ENCODE measurements around the gene SPDYE16. TPM values are rescaled to one million over a fixed set of nuclear protein-coding genes. Genes with fewer than 3 reads are reported as not detected.
A peak's percentile ranks its signal among the peaks of the same experiment; 100 is the strongest.
"Not testable (repeated sequence)": the region's sequence is repeated elsewhere in the genome, so short reads cannot be mapped to it uniquely, and the experiment has no call there.

SPDYE16 gene
- total RNA-seq, 1 donor from 2014 or later: 0.18 TPM

DNA sequence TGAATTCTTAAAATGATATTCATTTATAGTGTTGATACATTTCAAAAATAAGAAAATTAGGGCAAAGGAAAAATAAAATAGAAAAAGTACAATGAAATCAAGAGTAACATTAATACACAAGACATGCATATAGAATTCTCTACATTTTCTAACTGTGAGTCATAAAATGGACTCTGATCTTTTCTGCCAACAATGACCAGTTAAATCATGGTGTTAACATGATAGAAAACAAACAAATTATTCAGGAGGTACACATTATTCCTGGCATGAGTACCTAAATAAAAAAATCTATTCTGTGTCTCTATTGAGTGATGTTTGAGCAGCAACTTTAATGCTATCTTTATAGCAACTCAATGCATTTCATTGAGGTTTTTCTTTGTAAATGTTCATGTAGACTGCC is 25.6 kb upstream of the SPDYE16 start:
- not testable (repeated sequence) for H3K27me3 Mint-ChIP-seq (ENCODE audit: low read depth); H3K4me3 Mint-ChIP-seq; H3K9me3 Mint-ChIP-seq; DNase-seq (ENCODE audit: low spot score in 2 of 2, unreplicated experiment in 2 of 2)
- peaks cover 24% of the 10 kb centered on the region for H3K36me3 Mint-ChIP-seq
- peaks cover 13% of the 10 kb centered on the region for H3K4me1 Mint-ChIP-seq
- peak overlapping the region; percentile 61 for H3K27ac Mint-ChIP-seq

DNA sequence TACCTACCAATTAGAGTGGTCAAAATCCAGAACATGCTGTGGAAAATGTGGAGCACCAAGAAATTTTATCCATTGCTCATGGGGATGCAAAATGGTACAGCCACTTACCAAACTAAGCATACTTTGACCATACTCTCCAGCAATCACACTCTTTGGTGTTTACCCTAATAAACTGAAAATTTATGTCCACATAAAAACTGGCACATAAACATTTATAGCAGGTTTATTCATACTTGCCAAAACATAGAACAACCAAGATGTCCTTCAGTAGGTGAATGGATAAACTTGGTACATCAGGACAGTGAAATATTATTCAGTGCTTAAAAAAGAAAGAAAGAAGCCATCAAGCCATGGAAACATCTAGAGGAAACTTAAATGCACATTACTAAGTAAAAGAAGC is 24.7 kb upstream of the SPDYE16 start:
- not testable (repeated sequence) for DNase-seq (ENCODE audit: low spot score in 2 of 2, unreplicated experiment in 2 of 2); H3K27me3 Mint-ChIP-seq (ENCODE audit: low read depth); H3K27ac Mint-ChIP-seq; H3K4me1 Mint-ChIP-seq; H3K4me3 Mint-ChIP-seq
- H3K9me3 Mint-ChIP-seq: peaks cover 10% of the 10 kb centered on the region
- peaks cover 27% of the 10 kb centered on the region for H3K36me3 Mint-ChIP-seq

DNA sequence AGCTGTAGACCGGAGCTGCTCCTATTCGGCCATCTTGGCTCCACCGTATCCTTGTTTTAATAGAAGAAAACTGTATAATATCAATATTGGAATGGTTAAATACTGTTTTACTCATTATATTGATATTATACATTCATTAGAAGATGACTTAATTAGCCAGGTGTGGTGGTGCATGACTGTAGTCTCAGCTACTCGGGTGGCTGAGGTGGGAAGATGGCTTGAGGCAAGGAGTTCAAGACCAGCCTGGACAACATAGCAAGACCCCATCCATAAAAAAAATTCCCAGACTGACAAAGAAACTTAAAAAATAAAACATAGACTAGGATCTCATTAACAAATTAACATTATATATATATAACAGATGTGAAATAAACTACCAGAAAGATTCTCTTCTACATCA is 24.2 kb upstream of the SPDYE16 start:
- not testable (repeated sequence) for H3K4me1 Mint-ChIP-seq; H3K4me3 Mint-ChIP-seq; H3K27me3 Mint-ChIP-seq (ENCODE audit: low read depth); H3K27ac Mint-ChIP-seq; DNase-seq (ENCODE audit: low spot score in 2 of 2, unreplicated experiment in 2 of 2)
- Mint-ChIP-seq H3K36me3 (peaks cover 29% of the 10 kb centered on the region), H3K9me3 (peaks cover 10% of the 10 kb centered on the region)

DNA sequence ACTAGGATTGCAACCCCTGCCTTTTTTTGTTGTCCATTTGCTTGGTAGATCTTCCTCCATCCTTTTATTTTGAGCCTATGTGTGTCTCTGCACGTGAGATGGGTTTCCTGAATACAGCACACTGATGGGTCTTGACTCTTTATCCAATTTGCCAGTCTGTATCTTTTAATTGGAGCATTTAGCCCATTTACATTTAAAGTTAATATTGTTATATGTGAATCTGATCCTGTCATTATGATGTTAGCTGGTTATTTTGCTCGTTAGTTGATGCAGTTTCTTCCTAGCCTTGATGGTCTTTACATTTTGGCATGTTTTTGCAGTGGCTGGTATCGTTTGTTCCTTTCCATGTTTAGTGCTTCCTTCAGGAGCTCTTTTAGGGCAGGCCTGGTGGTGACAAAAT is 21.9 kb upstream of the SPDYE16 start:
- not testable (repeated sequence) for H3K4me3 Mint-ChIP-seq; H3K27me3 Mint-ChIP-seq (ENCODE audit: low read depth); H3K27ac Mint-ChIP-seq; DNase-seq (ENCODE audit: low spot score in 2 of 2, unreplicated experiment in 2 of 2); H3K4me1 Mint-ChIP-seq
- H3K36me3 Mint-ChIP-seq: peaks cover 31% of the 10 kb centered on the region
- H3K9me3 Mint-ChIP-seq: peaks cover 10% of the 10 kb centered on the region

DNA sequence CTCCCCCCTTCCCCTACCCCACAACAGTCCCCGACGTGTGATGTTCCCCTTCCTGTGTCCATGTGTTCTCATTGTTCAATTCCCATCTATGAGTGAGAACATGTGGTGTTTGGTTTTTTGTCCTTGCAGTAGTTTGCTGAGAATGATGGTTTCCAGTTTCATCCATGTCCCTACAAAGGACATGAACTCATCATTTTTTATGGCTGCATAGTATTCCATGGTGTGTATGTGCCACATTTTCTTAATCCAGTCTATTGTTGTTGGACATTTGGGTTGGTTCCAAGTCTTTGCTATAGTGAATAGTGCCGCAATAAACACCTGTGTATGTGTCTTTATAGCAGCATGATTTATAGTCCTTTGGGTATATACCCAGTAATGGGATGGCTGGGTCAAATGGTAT is 18.2 kb upstream of the SPDYE16 start:
- H3K9me3 Mint-ChIP-seq: peaks cover 12% of the 10 kb centered on the region
- not testable (repeated sequence) for H3K4me1 Mint-ChIP-seq; H3K27ac Mint-ChIP-seq; DNase-seq (ENCODE audit: low spot score in 2 of 2, unreplicated experiment in 2 of 2); H3K27me3 Mint-ChIP-seq (ENCODE audit: low read depth); H3K4me3 Mint-ChIP-seq
- H3K36me3 Mint-ChIP-seq: peaks cover 32% of the 10 kb centered on the region

DNA sequence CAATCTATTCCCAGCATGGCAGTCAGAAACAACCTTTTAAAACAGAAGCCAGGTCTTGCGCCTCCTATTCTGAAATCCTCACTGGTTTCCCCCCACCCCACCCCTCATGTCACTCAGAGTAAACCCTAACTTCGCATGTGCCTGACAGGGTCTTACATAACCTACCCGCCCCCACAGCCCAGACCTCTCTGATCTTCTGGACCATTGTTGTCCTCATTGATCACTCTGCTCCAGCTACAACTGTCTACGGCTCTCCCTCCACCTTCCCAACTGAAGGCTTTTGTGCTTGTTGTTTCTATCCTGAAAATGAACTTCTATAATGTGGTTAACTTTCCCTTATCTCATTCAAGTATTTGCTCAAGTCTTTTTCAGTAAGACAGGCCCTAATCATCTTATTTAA is 17.1 kb upstream of the SPDYE16 start:
- DNase-seq (ENCODE audit: low spot score in 2 of 2, unreplicated experiment in 2 of 2); H3K4me1 Mint-ChIP-seq; H3K4me3 Mint-ChIP-seq; H3K27me3 Mint-ChIP-seq (ENCODE audit: low read depth); H3K9me3 Mint-ChIP-seq: not testable (repeated sequence)
- Mint-ChIP-seq H3K36me3 (peaks cover 27% of the 10 kb centered on the region), H3K27ac (peak overlapping the region; percentile 66)

DNA sequence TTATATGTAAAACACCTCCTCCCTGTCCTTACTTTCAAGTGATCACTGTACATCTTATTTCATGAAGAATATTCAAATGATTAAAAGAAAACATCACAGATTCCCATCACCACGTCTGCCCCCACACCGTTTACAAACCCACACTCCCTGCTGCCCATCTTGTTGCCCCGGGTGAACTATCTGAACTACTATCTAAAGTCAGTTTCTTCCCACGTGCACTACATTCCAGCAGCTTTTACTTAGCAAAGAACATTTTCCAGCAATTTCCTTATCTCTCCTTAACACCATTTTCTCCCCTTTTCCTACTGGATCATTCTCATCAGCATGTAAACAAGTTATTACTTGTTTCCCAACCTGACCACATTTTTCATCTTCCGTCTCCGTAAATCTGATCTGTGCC is 16.6 kb upstream of the SPDYE16 start:
- not testable (repeated sequence) for DNase-seq (ENCODE audit: low spot score in 2 of 2, unreplicated experiment in 2 of 2); H3K4me1 Mint-ChIP-seq; H3K27me3 Mint-ChIP-seq (ENCODE audit: low read depth); H3K9me3 Mint-ChIP-seq; H3K4me3 Mint-ChIP-seq
- Mint-ChIP-seq H3K27ac (peak overlapping the region; percentile 75), H3K36me3 (peaks cover 29% of the 10 kb centered on the region)

DNA sequence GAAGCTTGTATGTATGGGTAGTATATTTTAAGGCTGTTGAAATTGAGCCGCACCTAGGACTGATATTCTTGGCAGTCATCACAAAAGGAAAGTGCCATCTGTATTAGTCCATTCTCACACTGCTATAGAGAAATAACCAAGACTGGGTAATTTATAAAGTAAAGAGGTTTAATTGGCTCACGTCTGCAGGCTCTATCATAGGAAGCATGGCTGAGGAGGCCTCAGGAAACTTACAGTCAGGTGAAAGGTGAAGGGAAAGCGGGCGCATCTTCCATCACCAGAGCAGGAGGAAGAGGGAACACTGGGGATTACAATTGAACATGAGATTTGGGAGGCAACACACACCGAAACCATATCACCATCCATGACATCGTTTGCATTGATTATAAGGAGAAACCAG is 8.9 kb upstream of the SPDYE16 start:
- not testable (repeated sequence) for H3K4me3 Mint-ChIP-seq; H3K9me3 Mint-ChIP-seq; H3K27me3 Mint-ChIP-seq (ENCODE audit: low read depth); H3K27ac Mint-ChIP-seq; DNase-seq (ENCODE audit: low spot score in 2 of 2, unreplicated experiment in 2 of 2)
- Mint-ChIP-seq H3K36me3 (peaks cover 12% of the 10 kb centered on the region), H3K4me1 (peaks cover 10% of the 10 kb centered on the region)

DNA sequence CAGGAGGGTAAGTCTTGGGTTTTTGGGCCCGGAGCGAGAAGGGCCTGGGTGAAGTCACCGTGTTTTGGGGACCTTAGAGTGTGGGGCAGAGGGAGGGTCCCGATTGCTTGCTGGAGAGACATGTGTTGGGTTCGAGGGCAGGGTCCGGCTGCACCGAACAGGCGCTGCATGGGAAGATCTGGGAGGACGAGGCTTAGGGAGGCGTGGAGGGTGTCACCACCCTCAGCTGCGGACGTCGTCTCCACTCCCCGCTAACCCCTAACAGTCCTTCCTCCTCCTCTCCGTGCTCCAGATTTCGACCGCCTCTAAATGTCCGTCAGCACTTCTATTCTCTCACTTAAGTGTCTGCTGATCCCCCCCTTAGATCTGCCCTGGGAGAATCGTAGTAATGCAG is 6.8 kb upstream of the SPDYE16 start:
- H3K27me3 Mint-ChIP-seq (ENCODE audit: low read depth); H3K36me3 Mint-ChIP-seq; H3K9me3 Mint-ChIP-seq; DNase-seq (ENCODE audit: low spot score in 2 of 2, unreplicated experiment in 2 of 2): not testable (repeated sequence)
- Mint-ChIP-seq H3K27ac (peak overlapping the region; percentile 94), H3K4me1 (peaks cover 10% of the 10 kb centered on the region), H3K4me3 (peak overlapping the region; percentile 89)

DNA sequence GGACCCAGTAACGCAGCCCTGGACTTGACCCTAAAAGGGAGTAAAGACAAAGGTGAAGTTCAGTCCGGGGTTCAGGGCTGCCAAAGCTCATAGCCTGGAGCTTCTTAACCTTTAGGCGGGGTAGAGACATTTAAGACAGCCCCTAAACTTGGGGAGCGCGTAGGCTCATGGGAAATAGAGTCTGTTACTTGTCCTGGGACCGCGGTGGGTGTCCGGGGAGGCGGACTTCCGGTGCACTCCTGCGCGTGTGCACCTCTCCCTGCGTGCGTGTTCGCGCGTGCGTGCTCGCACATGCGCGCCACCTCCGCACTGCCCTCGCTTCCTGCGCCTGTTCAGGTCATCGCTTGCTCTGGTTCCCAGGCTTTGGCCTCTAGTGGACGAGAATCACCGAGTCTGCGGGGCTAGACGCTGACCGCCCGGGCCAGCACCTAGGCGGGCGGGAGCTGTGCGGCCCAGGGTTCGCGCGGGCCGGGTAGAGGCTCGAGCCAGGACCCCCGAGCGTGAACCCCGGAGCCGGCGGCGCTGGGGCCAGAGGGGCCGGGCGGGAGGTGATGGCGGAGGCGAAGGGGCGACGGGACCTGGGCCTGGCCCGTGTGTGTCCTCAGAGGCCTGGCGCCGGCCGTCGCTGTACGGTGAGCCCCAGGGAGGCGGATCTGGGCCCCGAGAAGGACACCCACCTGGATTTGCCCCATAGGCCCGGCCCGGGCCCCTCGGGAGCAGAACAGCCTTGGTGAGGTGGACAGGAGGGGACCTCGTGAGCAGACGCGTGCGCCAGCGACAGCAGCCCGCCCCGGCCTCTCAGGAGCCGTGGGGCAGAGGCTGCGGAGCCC is 6.1 kb upstream of the SPDYE16 start:
- H3K36me3 Mint-ChIP-seq; H3K9me3 Mint-ChIP-seq; H3K27me3 Mint-ChIP-seq (ENCODE audit: low read depth): not testable (repeated sequence)
- Mint-ChIP-seq H3K4me3 (peak overlapping the region; percentile 89), H3K27ac (peak overlapping the region; percentile 94), H3K4me1 (peaks cover 10% of the 10 kb centered on the region)
- peak; percentile 50 to 72 for DNase-seq (ENCODE audit: low spot score in 2 of 2, unreplicated experiment in 2 of 2)

DNA sequence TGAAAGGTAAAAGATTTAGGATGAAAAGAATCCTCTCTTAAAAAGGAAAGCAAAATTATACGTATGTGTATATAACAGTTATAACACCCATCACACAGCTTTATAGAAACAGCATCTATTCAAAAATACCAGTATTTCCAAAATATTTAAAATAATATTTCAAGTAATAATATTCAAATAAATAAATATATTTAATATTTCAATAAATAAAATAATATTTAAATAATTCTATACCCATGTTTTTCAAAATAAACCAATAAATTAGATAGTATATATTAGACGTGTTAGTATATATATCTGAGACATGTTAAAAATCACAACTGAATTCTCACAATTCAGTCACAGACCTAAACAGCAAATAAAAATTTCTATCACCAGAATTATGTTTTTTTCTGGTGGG is 11.5 kb downstream of the SPDYE16 start:
- DNase-seq (ENCODE audit: low spot score in 2 of 2, unreplicated experiment in 2 of 2); H3K27ac Mint-ChIP-seq; H3K9me3 Mint-ChIP-seq; H3K27me3 Mint-ChIP-seq (ENCODE audit: low read depth); H3K4me3 Mint-ChIP-seq; H3K4me1 Mint-ChIP-seq; H3K36me3 Mint-ChIP-seq: not testable (repeated sequence)

DNA sequence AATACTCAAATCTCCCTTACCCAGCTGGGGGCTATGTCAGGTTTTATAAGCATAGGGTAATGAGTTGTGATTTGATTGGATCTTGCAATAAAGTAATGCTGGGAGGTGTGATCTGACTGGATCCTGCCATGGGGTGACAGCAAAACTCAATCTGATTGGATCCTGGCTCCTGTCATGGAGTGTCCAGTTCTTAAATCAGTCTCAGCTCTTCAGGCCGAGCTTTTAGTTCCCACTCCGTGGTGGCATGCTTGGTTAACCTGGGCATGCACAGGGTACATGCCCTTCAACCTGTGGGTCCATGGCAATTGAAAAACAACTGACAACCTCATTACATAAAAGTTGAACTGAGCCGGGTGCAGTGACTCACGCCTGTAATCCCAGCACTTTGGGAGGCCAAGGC is 16.9 kb downstream of the SPDYE16 start:
- H3K36me3 Mint-ChIP-seq; H3K9me3 Mint-ChIP-seq; H3K27me3 Mint-ChIP-seq (ENCODE audit: low read depth); H3K4me3 Mint-ChIP-seq; H3K27ac Mint-ChIP-seq; H3K4me1 Mint-ChIP-seq; DNase-seq (ENCODE audit: low spot score in 2 of 2, unreplicated experiment in 2 of 2): not testable (repeated sequence)

DNA sequence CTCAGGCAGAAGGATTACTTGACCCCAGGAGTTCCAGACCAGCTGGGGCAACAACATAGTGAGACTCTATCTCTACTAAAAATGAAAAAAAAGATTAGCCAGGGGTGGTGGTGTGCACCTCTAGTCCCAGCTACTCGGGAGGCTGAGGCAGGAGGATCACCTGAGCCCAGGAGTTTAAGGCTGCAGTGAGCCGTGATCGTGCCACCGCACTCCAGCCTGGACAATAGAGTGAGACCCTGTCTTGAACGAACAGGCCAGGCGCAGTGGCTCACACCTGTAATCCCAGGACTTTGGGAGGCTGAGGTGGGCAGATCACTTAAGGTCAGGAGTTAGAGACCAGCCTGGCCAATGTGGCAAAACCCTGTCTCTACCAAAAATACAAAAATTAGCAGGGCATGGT is 26.2 kb downstream of the SPDYE16 start:
- DNase-seq (ENCODE audit: low spot score in 2 of 2, unreplicated experiment in 2 of 2); H3K27ac Mint-ChIP-seq; H3K4me1 Mint-ChIP-seq; H3K27me3 Mint-ChIP-seq (ENCODE audit: low read depth); H3K36me3 Mint-ChIP-seq; H3K9me3 Mint-ChIP-seq; H3K4me3 Mint-ChIP-seq: not testable (repeated sequence)
